ENCODE data around the gene CPA5. TPM values are rescaled to one million over a fixed set of nuclear protein-coding genes. Genes with fewer than 3 reads are reported as not detected.
A peak's percentile ranks its signal among the peaks of the same experiment; 100 is the strongest.

CPA5 gene
- total and polyA plus RNA-seq, 9 of the 15 experiments (the other 6 are each of a cell fraction or from before 2014, with no cell fraction given), result 0.13 to 2.4 (median 0.91) TPM

DNA sequence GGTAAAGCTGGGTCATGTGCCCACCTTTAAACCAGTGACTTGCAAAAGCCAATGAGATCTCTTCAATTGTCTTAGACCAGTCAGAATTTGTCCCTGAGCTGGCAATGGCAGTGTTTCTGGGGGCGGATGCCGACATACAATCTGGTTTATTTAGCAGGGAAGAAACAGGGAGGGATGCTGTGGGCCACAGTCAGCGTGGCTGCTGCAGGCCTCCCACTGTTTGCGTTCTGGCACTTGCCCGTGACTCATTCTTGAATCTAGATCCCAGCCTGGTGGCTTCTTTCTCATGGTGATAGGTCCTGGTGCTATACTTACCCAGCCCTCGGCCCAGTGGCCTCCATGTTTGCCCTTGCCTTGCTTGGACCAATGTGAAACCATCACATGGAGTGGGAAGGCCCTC lies 32.6 kb downstream of the CPA5 start:
- peaks cover 0 to 10% of the 10 kb centered on the region in 2 experiments; a peak in 2 of 5 replicates for H3K27me3 ChIP-seq (ENCODE audit: control insufficient read depth in 2 of 2, insufficient read depth in 2 of 2, low read length in 2 of 2)
- H2AFZ ChIP-seq (ENCODE audit: low read depth, low read length), result no peak overlapping the region
- H3K27ac ChIP-seq (ENCODE audit: extremely low read depth, low read depth, low read length), result no peak overlapping the region
- ATAC-seq, result no peak
- no peak overlapping the region for H3K9ac ChIP-seq (ENCODE audit: insufficient read depth in 1 of 2, low read depth in 2 of 2, low read length in 2 of 2)
- FAIRE-seq, result no peak
- no peak overlapping the region for H3K4me3 ChIP-seq
- CTCF ChIA-PET (ENCODE audit: low intra/inter-chr PET ratio), result no interaction called here
- WGBS (ENCODE audit: insufficient coverage, low coverage, missing lambda C conversion rate), result 6% methylated on average over 6 of the region's 6 CpGs
- POLR2A ChIA-PET, result no interaction called here
- 0 out of 2 replicates have a peak, but pooled peaks cover 3% of the 10 kb centered on the region for H3K9me3 ChIP-seq (replicated peaks; ENCODE audit: control insufficient read depth, insufficient read depth, low read depth, low read length)
- TF ChIP-seq SRSF3 (IDR thresholded peaks at IDR 0.05; ENCODE audit: insufficient read depth, low read length) (no peak), NFYB (IDR thresholded peaks at IDR 0.05; ENCODE audit: extremely low read depth, insufficient read length) (peak; percentile 9), USF1 (CRISPR knock-in tag; IDR thresholded peaks at IDR 0.05) (peak; percentile 27; the same call in 1 of the 2 replicates)
- no peak for DNase-seq (ENCODE audit: extremely low read depth in 1 of 4, low spot score in 3 of 4)
- no peaks in the 10 kb centered on the region for H3K79me2 ChIP-seq (ENCODE audit: control insufficient read depth, insufficient read depth, low read length)
- intact Hi-C loops (cut with micrococcal nuclease) (no loop called here), in situ Hi-C loops (cut with MboI) (no loop called here)
- H3K4me1 ChIP-seq (replicated peaks in 1 of 2; ENCODE audit: control insufficient read depth in 2 of 2, insufficient read depth in 2 of 2, low read length in 2 of 2), result peaks cover 18 to 32% of the 10 kb centered on the region in 2 experiments
- BruUV-seq (replicated peaks), result no TSS peak
- H3K36me3 ChIP-seq (ENCODE audit: control insufficient read depth, insufficient read depth, low read length), result no peaks in the 10 kb centered on the region
- no peak overlapping the region for H3K4me2 ChIP-seq (ENCODE audit: insufficient read depth, low read length)
- no peaks in the 10 kb centered on the region for H4K20me1 ChIP-seq (replicated peaks; ENCODE audit: control insufficient read depth, insufficient read depth, low read length)
- no peaks in the 10 kb centered on the region for H3K9me1 ChIP-seq (ENCODE audit: control insufficient read depth, insufficient read depth, low read length)

- WGBS (ENCODE audit: insufficient coverage, low coverage, missing lambda C conversion rate), result 30% methylated on average over 7 of the region's 7 CpGs
- BruUV-seq (replicated peaks), result no TSS peak
- ATAC-seq, result peak; percentile 10; the same call in 1 of the 3 replicates
- no peak for TF ChIP-seq THRB (CRISPR knock-in tag; conservative IDR thresholded peaks at IDR 0.05)
- TF ChIP-seq XRCC5 (IDR thresholded peaks at IDR 0.05; ENCODE audit: low read depth, low read length), result no peak
- TF ChIP-seq HES1 (IDR thresholded peaks at IDR 0.05; ENCODE audit: low read depth), result no peak
- no peak for TF ChIP-seq POLR3G (IDR thresholded peaks at IDR 0.05; ENCODE audit: extremely low read depth, insufficient read length, insufficient replicate concordance)
- TF ChIP-seq TAL1 (IDR thresholded peaks at IDR 0.05), result no peak
- TF ChIP-seq ELK1 (CRISPR knock-in tag; IDR thresholded peaks at IDR 0.05), result no peak
- TF ChIP-seq ZNF277 (CRISPR knock-in tag; IDR thresholded peaks at IDR 0.05; ENCODE audit: borderline replicate concordance), result no peak
Measured at GRCh38 chr7:130379019-130379418, 34.4 kb downstream of the CPA5 start.

More at GRCh38 chr7:130379019-130379418, 34.4 kb downstream of the CPA5 start:
- H2AFZ ChIP-seq (ENCODE audit: low read depth, low read length), result no peak overlapping the region
- no peak overlapping the region for H3K27ac ChIP-seq (ENCODE audit: extremely low read depth, low read depth, low read length)
- no peak overlapping the region for H3K4me2 ChIP-seq (ENCODE audit: insufficient read depth, low read length)
- H3K9me3 ChIP-seq (replicated peaks; ENCODE audit: control insufficient read depth, insufficient read depth, low read depth, low read length), result 0 out of 2 replicates have a peak, but pooled peaks cover 3% of the 10 kb centered on the region
- H3K9ac ChIP-seq (ENCODE audit: insufficient read depth in 1 of 2, low read depth in 2 of 2, low read length in 2 of 2), result no peak overlapping the region
- DNase-seq (ENCODE audit: extremely low read depth in 1 of 4, low spot score in 3 of 4), result no peak
- CTCF ChIA-PET (ENCODE audit: low intra/inter-chr PET ratio), result no interaction called here
- FAIRE-seq, result no peak
- peaks cover 7 to 24% of the 10 kb centered on the region in 2 experiments; a peak in 4 of 5 replicates for H3K4me1 ChIP-seq (replicated peaks in 1 of 2; ENCODE audit: control insufficient read depth in 2 of 2, insufficient read depth in 2 of 2, low read length in 2 of 2)
- peaks cover 5 to 23% of the 10 kb centered on the region in 2 experiments; a peak in 4 of 5 replicates for H3K27me3 ChIP-seq (ENCODE audit: control insufficient read depth in 2 of 2, insufficient read depth in 2 of 2, low read length in 2 of 2)
- POLR2A ChIA-PET, result interaction anchor here (1.3 kb wide), 1 partner anchor 10 kb away, joined by 3 read pairs; no protein-coding TSS in a partner anchor
- H3K36me3 ChIP-seq (ENCODE audit: control insufficient read depth, insufficient read depth, low read length), result no peaks in the 10 kb centered on the region
- H3K4me3 ChIP-seq, result no peak overlapping the region
- no peaks in the 10 kb centered on the region for H3K79me2 ChIP-seq (ENCODE audit: control insufficient read depth, insufficient read depth, low read length)
- no peaks in the 10 kb centered on the region for H4K20me1 ChIP-seq (replicated peaks; ENCODE audit: control insufficient read depth, insufficient read depth, low read length)
- in situ Hi-C loops (cut with MboI) (no loop called here), intact Hi-C loops (cut with micrococcal nuclease) (no loop called here)
- H3K9me1 ChIP-seq (ENCODE audit: control insufficient read depth, insufficient read depth, low read length), result no peaks in the 10 kb centered on the region

Data from K562 (cell line).